ENCODE data around the gene MELTF. TPM values are rescaled to one million over a fixed set of nuclear protein-coding genes. Genes with fewer than 3 reads are reported as not detected.

MELTF gene
- total RNA-seq, 4 donors from 2014 or later: 5.0 to 11.5 (median 9.0) TPM

DNA sequence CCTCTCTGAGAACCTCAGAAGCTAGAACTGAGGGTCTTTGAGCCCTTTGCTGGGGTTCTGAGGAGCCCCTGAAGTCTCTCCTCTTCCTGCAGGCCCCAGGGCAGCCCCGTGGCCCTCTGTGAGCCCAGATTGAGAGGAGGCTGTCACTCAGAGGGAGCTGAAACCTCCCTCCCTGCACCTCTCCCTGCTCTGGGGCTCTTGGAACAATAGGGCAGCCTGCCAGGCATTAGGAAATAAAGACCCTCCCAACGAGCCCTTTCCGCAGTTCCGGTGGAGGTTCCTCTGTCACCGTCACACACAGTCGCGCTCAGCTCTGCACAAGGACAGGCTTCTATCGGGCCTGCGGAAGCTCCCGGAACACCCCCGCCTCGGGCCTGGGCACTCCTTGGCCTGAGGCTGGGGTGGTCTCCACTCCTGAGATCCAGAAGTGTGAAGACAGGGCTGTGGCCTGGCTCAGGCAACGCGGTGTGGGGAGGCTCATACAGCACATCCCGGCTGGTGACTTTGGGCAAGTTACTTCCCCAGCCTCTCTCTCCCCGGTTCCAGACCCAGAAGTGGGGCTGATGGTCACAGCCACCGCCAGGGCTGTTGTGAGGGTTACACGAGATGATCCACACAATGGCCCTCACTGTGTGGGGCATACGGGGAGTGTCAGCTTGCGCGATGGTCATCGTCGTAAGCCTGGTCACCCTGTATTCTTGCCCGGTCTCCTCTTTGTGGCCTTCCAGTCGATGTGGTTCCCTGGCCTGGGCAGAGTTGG is 17.7 kb downstream of the MELTF start:
- Histone ChIP-seq H3K4me3 (no peak overlapping the region), H3K4me1 (no peaks in the 10 kb centered on the region), H3K36me3 (no peaks in the 10 kb centered on the region), H3K9me3 (no peaks in the 10 kb centered on the region), H3K27me3 (no peaks in the 10 kb centered on the region), H3K27ac (no peak overlapping the region)
- TF ChIP-seq POLR2A (IDR thresholded peaks at IDR 0.05): no peak
- TF ChIP-seq EP300 (IDR thresholded peaks at IDR 0.05): no peak
- TF ChIP-seq, protein P1, sequence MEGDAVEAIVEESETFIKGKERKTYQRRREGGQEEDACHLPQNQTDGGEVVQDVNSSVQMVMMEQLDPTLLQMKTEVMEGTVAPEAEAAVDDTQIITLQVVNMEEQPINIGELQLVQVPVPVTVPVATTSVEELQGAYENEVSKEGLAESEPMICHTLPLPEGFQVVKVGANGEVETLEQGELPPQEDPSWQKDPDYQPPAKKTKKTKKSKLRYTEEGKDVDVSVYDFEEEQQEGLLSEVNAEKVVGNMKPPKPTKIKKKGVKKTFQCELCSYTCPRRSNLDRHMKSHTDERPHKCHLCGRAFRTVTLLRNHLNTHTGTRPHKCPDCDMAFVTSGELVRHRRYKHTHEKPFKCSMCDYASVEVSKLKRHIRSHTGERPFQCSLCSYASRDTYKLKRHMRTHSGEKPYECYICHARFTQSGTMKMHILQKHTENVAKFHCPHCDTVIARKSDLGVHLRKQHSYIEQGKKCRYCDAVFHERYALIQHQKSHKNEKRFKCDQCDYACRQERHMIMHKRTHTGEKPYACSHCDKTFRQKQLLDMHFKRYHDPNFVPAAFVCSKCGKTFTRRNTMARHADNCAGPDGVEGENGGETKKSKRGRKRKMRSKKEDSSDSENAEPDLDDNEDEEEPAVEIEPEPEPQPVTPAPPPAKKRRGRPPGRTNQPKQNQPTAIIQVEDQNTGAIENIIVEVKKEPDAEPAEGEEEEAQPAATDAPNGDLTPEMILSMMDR (IDR thresholded peaks at IDR 0.05): no peak
- no peak for TF ChIP-seq POLR2AphosphoS5 (IDR thresholded peaks at IDR 0.05)
- no peak for ATAC-seq
- 74% methylated on average over 3 of the region's 25 CpGs; no CpG with 5 or more reads in 1 of the 2 donors for WGBS, 2 donors (ENCODE audit: low coverage in 1 of 2)

DNA sequence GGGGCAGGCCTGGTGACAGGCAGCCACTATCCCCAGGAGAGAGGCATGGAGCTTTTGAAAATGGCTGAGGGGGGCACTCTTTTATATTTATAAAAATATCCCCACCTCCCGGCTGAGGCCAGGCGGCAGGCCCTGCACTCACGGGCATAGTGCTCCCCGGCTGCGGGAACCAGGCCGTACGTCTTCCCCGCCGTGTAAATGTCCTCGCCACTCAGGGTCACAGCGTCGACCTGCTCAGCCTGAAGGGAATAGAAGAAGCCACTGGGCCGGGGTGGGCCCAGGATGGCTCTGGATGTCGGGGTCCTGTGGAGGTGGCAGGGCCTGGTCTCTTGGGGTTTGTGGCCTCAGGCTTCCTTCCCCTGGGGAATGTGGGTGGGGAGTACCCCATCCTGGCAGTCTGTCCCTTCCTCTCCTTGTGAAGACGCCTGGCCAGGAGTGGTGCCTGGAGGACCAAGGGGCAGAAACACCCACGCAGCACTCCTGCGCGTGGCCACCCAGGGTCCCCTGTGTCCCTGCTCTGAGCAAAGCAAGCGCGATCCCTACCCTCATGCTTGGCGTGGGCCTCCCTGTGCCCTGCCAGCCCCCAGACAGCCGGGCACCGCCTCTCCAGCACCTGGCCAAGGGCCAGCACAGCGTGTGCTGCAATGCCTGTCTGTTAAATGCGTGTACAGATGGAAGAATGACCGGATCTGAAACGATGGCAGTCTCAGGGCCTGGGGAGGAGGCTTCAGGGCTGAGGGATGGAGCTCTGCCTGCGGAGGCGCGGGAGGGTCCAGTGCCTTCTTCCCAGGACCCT is 18.9 kb downstream of the MELTF start:
- no peaks in the 10 kb centered on the region for H3K9me3 ChIP-seq
- H3K27me3 ChIP-seq: no peaks in the 10 kb centered on the region
- H3K27ac ChIP-seq: no peak overlapping the region
- WGBS, 2 donors (ENCODE audit: low coverage in 1 of 2): 60 to 90% methylated on average over 2 of the region's 30 CpGs
- H3K4me1 ChIP-seq: no peaks in the 10 kb centered on the region
- ATAC-seq: no peak
- H3K4me3 ChIP-seq: no peak overlapping the region
- no peak for TF ChIP-seq POLR2AphosphoS5 (IDR thresholded peaks at IDR 0.05)
- TF ChIP-seq, protein P1 (IDR thresholded peaks at IDR 0.05): no peak
- no peak for TF ChIP-seq POLR2A (IDR thresholded peaks at IDR 0.05)
- no peak for TF ChIP-seq EP300 (IDR thresholded peaks at IDR 0.05)
- H3K36me3 ChIP-seq: no peaks in the 10 kb centered on the region

DNA sequence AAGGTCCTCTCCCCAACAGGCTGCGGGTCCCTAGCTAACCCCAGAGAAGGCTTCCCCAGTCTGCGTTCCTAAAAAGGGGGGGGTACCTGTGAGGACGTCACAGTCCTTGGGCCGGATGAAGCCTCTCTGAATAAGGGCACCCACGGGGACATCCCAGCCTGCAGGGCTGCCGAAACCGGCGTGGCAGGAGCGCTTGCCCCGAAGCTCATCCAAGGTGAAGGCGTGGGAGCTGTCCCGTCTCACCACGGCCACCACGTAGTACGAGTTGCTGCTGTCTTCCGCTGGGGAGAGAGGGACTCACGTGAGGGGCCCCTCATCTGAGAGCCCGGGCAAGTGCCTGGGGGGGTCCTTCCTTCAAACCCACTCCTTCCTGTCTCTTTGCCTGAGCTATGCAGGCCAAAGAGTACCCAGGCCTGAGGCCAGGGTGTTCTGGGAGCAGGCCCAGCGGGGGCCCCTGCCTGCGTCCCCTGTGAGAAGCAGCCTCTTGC is 20.0 kb downstream of the MELTF start:
- TF ChIP-seq, protein P1 (IDR thresholded peaks at IDR 0.05): no peak
- Histone ChIP-seq H3K27me3 (no peaks in the 10 kb centered on the region), H3K27ac (no peak overlapping the region), H3K4me3 (no peak overlapping the region), H3K4me1 (no peaks in the 10 kb centered on the region), H3K36me3 (no peaks in the 10 kb centered on the region), H3K9me3 (no peaks in the 10 kb centered on the region)
- WGBS, 2 donors (ENCODE audit: low coverage in 1 of 2): no CpG with 5 or more reads among the region's 20 CpGs
- ATAC-seq: no peak

DNA sequence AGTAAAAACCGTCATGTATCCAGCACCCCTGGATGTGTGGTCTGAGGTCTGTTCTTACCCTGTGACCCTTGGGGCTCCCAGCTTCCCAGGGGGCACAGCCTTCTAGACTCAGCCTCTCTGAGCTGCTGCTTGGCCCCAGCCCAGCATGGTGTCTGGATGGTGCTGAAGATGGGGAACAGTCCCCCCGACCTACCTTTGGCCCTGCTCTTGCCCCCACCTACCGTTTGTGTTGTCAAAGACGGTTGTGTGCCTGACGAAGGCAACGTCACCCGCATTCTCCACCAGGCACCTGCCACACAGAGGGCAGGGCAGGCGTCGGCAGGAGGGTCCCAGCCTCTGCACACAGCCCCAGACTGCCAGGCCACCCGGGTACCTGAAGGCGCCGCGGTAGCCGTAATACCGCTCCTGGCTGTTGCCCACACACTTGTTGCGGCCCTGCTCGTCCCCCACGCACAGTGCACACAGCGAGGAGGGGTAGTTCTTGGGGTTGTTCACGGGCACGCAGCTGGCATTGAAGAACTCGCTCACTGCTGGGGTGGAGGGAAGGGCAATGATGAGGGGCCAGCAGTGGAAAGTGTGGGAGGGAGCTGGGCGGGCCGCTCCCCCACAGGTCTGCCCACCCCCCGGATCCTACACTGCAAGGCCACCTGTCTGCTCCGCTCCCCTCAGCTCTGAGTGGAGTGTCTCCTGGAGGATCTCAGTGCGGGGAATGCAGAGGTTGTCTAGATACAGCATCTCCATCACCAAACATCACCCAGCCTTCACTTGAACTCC is 21.0 kb downstream of the MELTF start:
- no CpG with 5 or more reads among the region's 27 CpGs for WGBS, 2 donors (ENCODE audit: low coverage in 1 of 2)

More for the DNA sequence above, 21.0 kb downstream of the MELTF start:
- H3K4me3 ChIP-seq: no peak overlapping the region
- no peak for ATAC-seq
- no peak for TF ChIP-seq POLR2AphosphoS5 (IDR thresholded peaks at IDR 0.05)
- TF ChIP-seq, protein P1 (IDR thresholded peaks at IDR 0.05): no peak
- no peaks in the 10 kb centered on the region for H3K27me3 ChIP-seq
- H3K36me3 ChIP-seq: no peaks in the 10 kb centered on the region
- peaks cover 0 to 7% (median 2%) of the 10 kb centered on the region in 3 donors for H3K4me1 ChIP-seq
- no peak overlapping the region for H3K27ac ChIP-seq
- H3K9me3 ChIP-seq: no peaks in the 10 kb centered on the region

Measured in gastroesophageal sphincter (tissue), 4 donors.